KMS-11 (cell line): ENCODE results near the gene SLC15A5.

Experiments
- H2AFZ ChIP-seq: fragments of 200-600 bp; sonication (generic); 2 replicates; pipeline ENCODE4 v1.6.1; 2016; ENCODE audit warnings: antibody characterized with exemption, mixed run types, low read depth
- H3K27ac ChIP-seq: fragments of 200-600 bp; sonication (generic); 2 replicates; pipeline ENCODE4 v1.6.1; 2016; ENCODE audit warnings: mild to moderate bottlenecking, mixed run types
- H3K27me3 ChIP-seq: fragments of 200-600 bp; sonication (generic); 2 replicates; pipeline ENCODE4 v1.6.1; 2017; ENCODE audit warnings: mild to moderate bottlenecking, low read depth, mixed run types, moderate library complexity; ENCODE audit not compliant: insufficient read depth
- H3K36me3 ChIP-seq: fragments of 200-600 bp; sonication (generic); 2 replicates; pipeline ENCODE4 v1.6.1; 2017; ENCODE audit warnings: mild to moderate bottlenecking, mixed run types; ENCODE audit not compliant: insufficient read depth
- H3K4me1 ChIP-seq: fragments of 200-600 bp; sonication (generic); 2 replicates; pipeline ENCODE4 v1.6.1; 2016; ENCODE audit warnings: mild to moderate bottlenecking, low read depth, mixed run types; ENCODE audit not compliant: poor library complexity, severe bottlenecking
- H3K4me2 ChIP-seq: fragments of 200-600 bp; sonication (generic); 2 replicates; pipeline ENCODE4 v1.7.0; 2016; ENCODE audit warnings: mild to moderate bottlenecking, mixed run types
- H3K4me3 ChIP-seq: fragments of 200-600 bp; sonication (generic); IDR thresholded peaks from 2 replicates; pipeline ENCODE4 v1.6.1; 2017; ENCODE audit warnings: low read depth, low read length, mixed read lengths; ENCODE audit not compliant: insufficient read depth
- H3K79me2 ChIP-seq: fragments of 200-600 bp; sonication (generic); 2 replicates; pipeline ENCODE4 v1.6.1; 2016; ENCODE audit warnings: low read depth, mixed run types; ENCODE audit not compliant: insufficient read depth
- H3K9ac ChIP-seq: fragments of 200-600 bp; sonication (generic); 2 replicates; pipeline ENCODE4 v1.6.1; 2016; ENCODE audit warnings: mild to moderate bottlenecking, mixed run types
- H4K20me1 ChIP-seq: fragments of 200-600 bp; sonication (generic); 2 replicates; pipeline ENCODE4 v1.6.1; 2016; ENCODE audit warnings: mild to moderate bottlenecking, mixed run types; ENCODE audit not compliant: insufficient read depth
- TF ChIP-seq, protein P1 (sequence below): fragments of 200-600 bp; sonication (generic); conservative IDR thresholded peaks from 2 replicates; pipeline ENCODE4 v1.6.1; 2017; ENCODE audit warnings: low read depth, mild to moderate bottlenecking, antibody characterized with exemption, low read length, moderate library complexity, mixed read lengths

SLC15A5 gene

DNA sequence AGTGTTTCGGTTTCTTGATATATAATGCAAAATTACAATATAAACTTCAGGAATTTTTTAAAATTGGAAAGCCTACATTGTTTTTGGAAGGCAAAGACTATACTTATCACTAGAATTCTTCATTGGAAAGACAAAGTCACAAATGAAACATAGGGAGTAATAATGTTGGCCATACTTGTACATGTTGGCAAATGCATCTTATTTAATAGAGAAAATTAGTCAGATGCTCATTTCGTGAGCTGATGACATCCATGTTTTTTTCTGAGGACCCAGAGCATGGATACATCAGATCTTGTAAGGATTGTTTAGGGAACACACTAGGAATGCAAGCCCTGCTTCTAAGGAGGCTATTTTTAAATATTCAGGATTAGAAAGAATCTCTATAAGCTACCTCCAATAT lies 4.6 kb upstream of the SLC15A5 start:
- H3K9ac ChIP-seq, result no peak overlapping the region
- no peaks in the 10 kb centered on the region for H3K36me3 ChIP-seq
- no peaks in the 10 kb centered on the region for H4K20me1 ChIP-seq
- no peak overlapping the region for H3K27ac ChIP-seq
- TF ChIP-seq, protein P1, sequence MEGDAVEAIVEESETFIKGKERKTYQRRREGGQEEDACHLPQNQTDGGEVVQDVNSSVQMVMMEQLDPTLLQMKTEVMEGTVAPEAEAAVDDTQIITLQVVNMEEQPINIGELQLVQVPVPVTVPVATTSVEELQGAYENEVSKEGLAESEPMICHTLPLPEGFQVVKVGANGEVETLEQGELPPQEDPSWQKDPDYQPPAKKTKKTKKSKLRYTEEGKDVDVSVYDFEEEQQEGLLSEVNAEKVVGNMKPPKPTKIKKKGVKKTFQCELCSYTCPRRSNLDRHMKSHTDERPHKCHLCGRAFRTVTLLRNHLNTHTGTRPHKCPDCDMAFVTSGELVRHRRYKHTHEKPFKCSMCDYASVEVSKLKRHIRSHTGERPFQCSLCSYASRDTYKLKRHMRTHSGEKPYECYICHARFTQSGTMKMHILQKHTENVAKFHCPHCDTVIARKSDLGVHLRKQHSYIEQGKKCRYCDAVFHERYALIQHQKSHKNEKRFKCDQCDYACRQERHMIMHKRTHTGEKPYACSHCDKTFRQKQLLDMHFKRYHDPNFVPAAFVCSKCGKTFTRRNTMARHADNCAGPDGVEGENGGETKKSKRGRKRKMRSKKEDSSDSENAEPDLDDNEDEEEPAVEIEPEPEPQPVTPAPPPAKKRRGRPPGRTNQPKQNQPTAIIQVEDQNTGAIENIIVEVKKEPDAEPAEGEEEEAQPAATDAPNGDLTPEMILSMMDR, result no peak
- no peak overlapping the region for H2AFZ ChIP-seq
- H3K4me3 ChIP-seq, result no peak overlapping the region
- no peaks in the 10 kb centered on the region for H3K79me2 ChIP-seq
- no peaks in the 10 kb centered on the region for H3K27me3 ChIP-seq
- H3K4me1 ChIP-seq, result no peaks in the 10 kb centered on the region
- no peak overlapping the region for H3K4me2 ChIP-seq

GRCh38 chr12:16281157-16281556 lies 3.7 kb upstream of the SLC15A5 start:
- Histone ChIP-seq H3K4me2 (no peak overlapping the region), H3K79me2 (no peaks in the 10 kb centered on the region), H2AFZ (no peak overlapping the region), H3K4me1 (no peaks in the 10 kb centered on the region), H3K36me3 (no peaks in the 10 kb centered on the region), H3K9ac (no peak overlapping the region), H4K20me1 (no peaks in the 10 kb centered on the region), H3K27me3 (no peaks in the 10 kb centered on the region), H3K4me3 (no peak overlapping the region), H3K27ac (no peak overlapping the region)
- TF ChIP-seq, protein P1, result no peak

- Histone ChIP-seq H2AFZ (no peak overlapping the region), H4K20me1 (no peaks in the 10 kb centered on the region), H3K79me2 (no peaks in the 10 kb centered on the region), H3K27ac (no peak overlapping the region), H3K27me3 (no peaks in the 10 kb centered on the region), H3K9ac (no peak overlapping the region), H3K4me2 (no peak overlapping the region), H3K4me3 (no peak overlapping the region), H3K4me1 (no peaks in the 10 kb centered on the region), H3K36me3 (no peaks in the 10 kb centered on the region)
- TF ChIP-seq, protein P1, result no peak
Measured at GRCh38 chr12:16272222-16272621, 5.3 kb downstream of the SLC15A5 start.

- Histone ChIP-seq H3K4me3 (no peak overlapping the region), H2AFZ (no peak overlapping the region), H3K36me3 (no peaks in the 10 kb centered on the region), H3K9ac (no peak overlapping the region), H3K4me1 (no peaks in the 10 kb centered on the region), H3K27ac (no peak overlapping the region), H3K4me2 (no peak overlapping the region), H3K27me3 (no peaks in the 10 kb centered on the region), H4K20me1 (no peaks in the 10 kb centered on the region), H3K79me2 (no peaks in the 10 kb centered on the region)
- TF ChIP-seq, protein P1, result no peak
Measured at GRCh38 chr12:16271062-16271461, 6.4 kb downstream of the SLC15A5 start.
